IMR-90 (cell line): ENCODE results near the gene GP5. TPM values are rescaled to one million over a fixed set of nuclear protein-coding genes. Genes with fewer than 3 reads are reported as not detected.

Experiments used
- ATAC-seq: fragments of 200-7000 bp; cut with Tn5 transposase; 2 replicates; pipeline ENCODE4 v1.9.1; 2020; ENCODE audit warnings: low read depth, mild to moderate bottlenecking, moderate library complexity
- BruUV-seq: library from RNA; stranded (reverse); fragments of 400-500 nt; replicated peaks from 2 replicates; lab custom pipeline; 2021; lab: Mats Ljungman, UMichigan
- CTCF ChIA-PET: fragments of 300-600 bp; formaldehyde crosslinking; extraction: SDS; loops from one replicate; lab custom pipeline; 2021; ENCODE audit warnings: antibody characterized with exemption; lab: Yijun Ruan, JAX
- POLR2A ChIA-PET: fragments of 300-600 bp; sonication (Branson Sonifier 250); formaldehyde crosslinking; loops from one replicate; lab custom pipeline; 2022; ENCODE audit warnings: antibody characterized with exemption; ENCODE audit not compliant: unreplicated experiment; lab: Charles Lee
- DNase-seq: peaks from one replicate; pipeline ENCODE4 v3.0.0; 2013
- H2AFZ ChIP-seq: replicated peaks from 2 replicates; pipeline ENCODE3; 2013; ENCODE audit warnings: low read length, mild to moderate bottlenecking; ENCODE audit not compliant: poor library complexity
- H2AK5ac ChIP-seq: 2 replicates; pipeline ENCODE4 v1.6.1; 2013; ENCODE audit warnings: low read depth, low read length, inconsistent platforms
- H2AK9ac ChIP-seq: replicated peaks from 2 replicates; pipeline ENCODE3; 2013; ENCODE audit warnings: mild to moderate bottlenecking, low read depth, low read length, moderate library complexity; ENCODE audit not compliant: poor library complexity
- H2BK120ac ChIP-seq: 2 replicates; pipeline ENCODE4 v1.6.1; 2013; ENCODE audit warnings: low read depth, low read length, inconsistent platforms
- H2BK15ac ChIP-seq: 3 replicates; pipeline ENCODE4 v1.6.1; 2013; ENCODE audit warnings: low read depth, low read length, inconsistent platforms
- H2BK20ac ChIP-seq: 2 replicates; pipeline ENCODE4 v1.6.1; 2013; ENCODE audit warnings: low read depth, mild to moderate bottlenecking, inconsistent platforms, low read length, moderate library complexity
- H2BK5ac ChIP-seq: 2 replicates; pipeline ENCODE4 v1.6.1; 2013; ENCODE audit warnings: mild to moderate bottlenecking, low read depth, low read length, inconsistent platforms; ENCODE audit not compliant: poor library complexity, severe bottlenecking
- H3K14ac ChIP-seq: replicated peaks from 2 replicates; pipeline ENCODE4 v1.6.1; 2013; ENCODE audit warnings: low read depth, low read length, inconsistent platforms
- H3K18ac ChIP-seq: 2 replicates; pipeline ENCODE4 v1.6.1; 2013; ENCODE audit warnings: low read depth, low read length, control low read depth
- H3K23ac ChIP-seq: 2 replicates; pipeline ENCODE4 v1.6.1; 2013; ENCODE audit warnings: low read depth, low read length, inconsistent platforms
- H3K27ac ChIP-seq: 2 replicates; pipeline ENCODE4 v1.5.1; 2013; ENCODE audit warnings: mild to moderate bottlenecking, control low read depth, low read length; ENCODE audit not compliant: insufficient read depth
- H3K27me3 ChIP-seq: 2 replicates; pipeline ENCODE4 v1.6.1; 2013; ENCODE audit warnings: low read length; ENCODE audit not compliant: control insufficient read depth, insufficient read depth
- H3K36me3 ChIP-seq: 2 replicates; pipeline ENCODE4 v1.6.1; 2013; ENCODE audit warnings: low read length, mixed read lengths; ENCODE audit not compliant: control insufficient read depth, insufficient read depth
- H3K4ac ChIP-seq: 2 replicates; pipeline ENCODE4 v1.6.1; 2013; ENCODE audit warnings: low read depth, low read length, inconsistent platforms
- H3K4me1 ChIP-seq: 2 replicates; pipeline ENCODE4 v1.6.1; 2013; ENCODE audit warnings: low read length, mixed read lengths; ENCODE audit not compliant: control insufficient read depth, insufficient read depth
- H3K4me2 ChIP-seq: 2 replicates; pipeline ENCODE4 v1.6.1; 2013; ENCODE audit warnings: low read depth, mild to moderate bottlenecking, control low read depth, low read length, moderate library complexity
- H3K4me3 ChIP-seq: 2 replicates; pipeline ENCODE4 v1.5.1; 2013; ENCODE audit warnings: low read depth, mild to moderate bottlenecking, control low read depth, low read length, moderate library complexity; ENCODE audit not compliant: insufficient read depth
- H3K56ac ChIP-seq: 2 replicates; pipeline ENCODE4 v1.6.1; 2013; ENCODE audit warnings: low read length, inconsistent platforms; ENCODE audit not compliant: insufficient read depth; ENCODE audit errors: extremely low read depth
- H3K79me1 ChIP-seq, 2 experiments: 2 replicates each; pipeline ENCODE4 v1.6.1; 2013; ENCODE audit warnings: low read length in 2 of 2, inconsistent platforms in 1 of 2, low read depth in 1 of 2
- H3K9ac ChIP-seq: 2 replicates; pipeline ENCODE4 v1.6.1; 2013; ENCODE audit warnings: low read depth, low read length, control low read depth
- H3K9me1 ChIP-seq: 2 replicates; pipeline ENCODE4 v1.6.1; 2013; ENCODE audit warnings: low read length, inconsistent platforms; ENCODE audit not compliant: insufficient read depth
- H3K9me3 ChIP-seq: 2 replicates; pipeline ENCODE4 v1.6.1; 2013; ENCODE audit warnings: low read length; ENCODE audit not compliant: control insufficient read depth, insufficient read depth
- H4K20me1 ChIP-seq: 2 replicates; pipeline ENCODE4 v1.6.1; 2013; ENCODE audit warnings: low read length, inconsistent platforms; ENCODE audit not compliant: insufficient read depth
- H4K5ac ChIP-seq: 2 replicates; pipeline ENCODE4 v1.6.1; 2013; ENCODE audit warnings: mild to moderate bottlenecking, low read depth, low read length, control low read depth
- H4K8ac ChIP-seq, 2 experiments: 2 replicates each; pipeline ENCODE4 v1.6.1; 2013; ENCODE audit warnings: low read depth in 2 of 2, low read length in 2 of 2, control low read depth in 1 of 2, inconsistent platforms in 1 of 2
- H4K91ac ChIP-seq: 2 replicates; pipeline ENCODE4 v1.6.1; 2013; ENCODE audit warnings: low read depth, low read length, inconsistent platforms; ENCODE audit not compliant: insufficient read depth
- BHLHE40 ChIP-seq: fragments of 150-350 bp; IDR thresholded peaks from 2 replicates; pipeline ENCODE4 v1.6.1; 2016; ENCODE audit warnings: mild to moderate bottlenecking, low read depth, low read length
- FOS ChIP-seq: fragments of 150-350 bp; IDR thresholded peaks from 2 replicates; pipeline ENCODE4 v1.6.1; 2016; ENCODE audit warnings: low read depth, low read length
- MAFK ChIP-seq: IDR thresholded peaks from 2 replicates; pipeline ENCODE4 v1.6.1; 2012; ENCODE audit warnings: low read depth, low read length, improper control_type of control experiment
- WGBS, 2 experiments: methylation state at CpG; one replicate each; pipeline versions ENCODE4 v1.1.5 to v1.1.7; 2013; ENCODE audit warnings: missing lambda C conversion rate in 2 of 2; ENCODE audit not compliant: insufficient read length in 1 of 2; ENCODE audit errors: extremely low coverage in 2 of 2; 5-methylcytosine and 5-hydroxymethylcytosine counted together
- dilution Hi-C: fragments of 300-500 bp; cut with HindIII; formaldehyde crosslinking; loops from one replicate; pipeline ENCODE4 v1.14.3; 2018; ENCODE audit warnings: low sequenced_read_pairs; ENCODE audit not compliant: unreplicated experiment
- in situ Hi-C: fragments of 300-500 bp; cut with MboI; formaldehyde crosslinking; loops from 3 replicates; pipeline ENCODE4 v1.14.3; 2019; ENCODE audit warnings: low sequenced_read_pairs, inconsistent platforms, mixed read lengths
- intact Hi-C: fragments of 100-400 bp; cut with micrococcal nuclease; formaldehyde crosslinking; loops from 2 replicates; pipeline ENCODE4 v1.10.0; 2022
- polyA plus RNA-seq, 3 experiments: library from polyadenylated mRNA; depleted of rRNA; stranded (reverse); fragments of >200 nt; gene quantifications; 2 replicates each; pipeline ENCODE4 v1.2.3, GENCODE V29; 2012; ENCODE audit warnings: low replicate concordance in 1 of 3
- total RNA-seq: library from RNA; depleted of rRNA; stranded (reverse); fragments of >200 nt; gene quantifications from 2 replicates; pipeline ENCODE4 v1.2.3, GENCODE V29; 2012

The GP5 gene
- total and polyA plus RNA-seq, 2 of the 4 experiments (the other 2 are of a cell fraction) = under 0.01 to 0.12 TPM

GRCh38 chr3:194407423-194407822 lies 8.4 kb upstream of the GP5 start:
- POLR2A ChIA-PET = no interaction called here
- no TSS peak for BruUV-seq
- H3K27ac ChIP-seq = no peak overlapping the region

More at GRCh38 chr3:194407423-194407822, 8.4 kb upstream of the GP5 start:
- intact Hi-C loops = loop anchor here (10.0 kb wide), 1 partner anchor 273 kb away; the partner anchor contains the start of gene HES1
- no peaks in the 10 kb centered on the region; the same call in 1 of the 2 replicates for H3K9me1 ChIP-seq
- H3K4me2 ChIP-seq = no peak overlapping the region
- no CpG with 5 or more reads among the region's 7 CpGs for WGBS, 2 experiments
- TF ChIP-seq BHLHE40 (peak; percentile 58; the same call in 1 of the 2 replicates), FOS (0 out of 2 replicates have a peak, but pooled peaks have one; percentile 34), MAFK (no peak)
- no peak overlapping the region for H2BK5ac ChIP-seq
- no peak overlapping the region for H3K23ac ChIP-seq
- H3K56ac ChIP-seq = no peak overlapping the region
- no peak overlapping the region for H4K91ac ChIP-seq
- no peak overlapping the region for H2BK15ac ChIP-seq
- H3K4ac ChIP-seq = no peak overlapping the region
- no peak overlapping the region for H2BK120ac ChIP-seq
- DNase-seq (peak; percentile 77), ATAC-seq (peak; percentile 77)
- no peak overlapping the region for H2BK20ac ChIP-seq
- H4K5ac ChIP-seq = no peak overlapping the region
- H3K9ac ChIP-seq = no peak overlapping the region
- no peak overlapping the region for H2AK5ac ChIP-seq
- H3K9me3 ChIP-seq = no peaks in the 10 kb centered on the region
- H3K79me1 ChIP-seq = peaks cover 12 to 23% of the 10 kb centered on the region in 2 experiments
- H3K14ac ChIP-seq = no peak overlapping the region
- no peak overlapping the region for H2AK9ac ChIP-seq
- H4K8ac ChIP-seq = no peak overlapping the region
- peaks cover 4% of the 10 kb centered on the region; the same call in 1 of the 2 replicates for H4K20me1 ChIP-seq
- CTCF ChIA-PET = interaction anchor here (1.0 to 4.8 kb wide), 3 partner anchors 64 to 226 kb away, joined by 3 to 18 read pairs (median 6); partner anchors contain the start of gene TMEM44
- H3K18ac ChIP-seq = no peak overlapping the region
- peaks cover 6% of the 10 kb centered on the region for H3K4me1 ChIP-seq
- no peak overlapping the region for H3K4me3 ChIP-seq
- peaks cover 22% of the 10 kb centered on the region for H3K36me3 ChIP-seq
- H3K27me3 ChIP-seq = no peaks in the 10 kb centered on the region
- in situ Hi-C loops = loop anchor here (5.0 kb wide), 1 partner anchor 70 kb away; no protein-coding TSS in a partner anchor
- dilution Hi-C loops = no loop called here
- H2AFZ ChIP-seq = no peak overlapping the region
